Cardiac fibroblast (primary cell): Measurements from ENCODE around the gene PAF1.

Source experiments
- DNase-seq, 2 donors: peaks; one replicate each; pipeline versions ENCODE4 v3.0.0 to v3.0.0-alpha.2; 2010; ENCODE audit warnings: low read depth in 2 of 2
- H3K4me3 ChIP-seq, 2 donors: replicated peaks in 1 of 2; 1 replicate in 1 of 2; 2 replicates in 1 of 2; pipeline ENCODE4 v1.5.1; 2011; ENCODE audit warnings: low read depth in 2 of 2, low read length in 2 of 2, mild to moderate bottlenecking in 2 of 2, moderate library complexity in 1 of 2
- CTCF ChIP-seq: IDR thresholded peaks from one replicate; pipeline ENCODE4 v1.5.1; 2011; ENCODE audit warnings: low read depth, mild to moderate bottlenecking, low read length, inconsistent platforms

The PAF1 gene

GRCh38 chr19:39362682-39363657, 27.9 kb downstream of the PAF1 start:
- peak; percentile 68 to 70 for DNase-seq
- TF ChIP-seq CTCF = no peak
- H3K4me3 ChIP-seq = no peak overlapping the region

GRCh38 chr19:39360599-39360998, 30.3 kb downstream of the PAF1 start:
- DNase-seq = no peak
- no peak overlapping the region for H3K4me3 ChIP-seq
- TF ChIP-seq CTCF = no peak

DNA sequence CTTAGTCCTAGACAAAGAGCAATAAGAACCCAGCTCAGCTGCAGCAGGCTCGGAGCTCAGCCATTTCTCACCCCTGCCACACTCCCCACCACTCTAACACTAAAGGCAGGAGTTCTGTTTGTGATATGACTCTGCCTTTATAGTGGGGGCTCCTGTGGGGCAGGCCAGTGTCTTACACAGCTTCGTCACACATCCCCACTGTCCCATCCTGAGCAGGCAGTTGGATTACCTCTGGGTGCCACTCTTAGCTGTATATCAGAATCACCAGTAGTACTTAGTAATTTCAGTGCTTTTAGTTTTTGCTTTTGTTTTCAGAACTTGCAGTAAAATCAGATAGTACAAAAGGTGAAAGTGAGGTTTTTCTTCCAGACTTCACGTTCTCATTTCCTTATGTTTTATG, 31.9 kb downstream of the PAF1 start:
- TF ChIP-seq CTCF = no peak
- no peak overlapping the region for H3K4me3 ChIP-seq
- DNase-seq = no peak

- DNase-seq = no peak
- TF ChIP-seq CTCF = no peak
- no peak overlapping the region for H3K4me3 ChIP-seq
Observed at GRCh38 chr19:39356647-39357046, 34.3 kb downstream of the PAF1 start.

DNA sequence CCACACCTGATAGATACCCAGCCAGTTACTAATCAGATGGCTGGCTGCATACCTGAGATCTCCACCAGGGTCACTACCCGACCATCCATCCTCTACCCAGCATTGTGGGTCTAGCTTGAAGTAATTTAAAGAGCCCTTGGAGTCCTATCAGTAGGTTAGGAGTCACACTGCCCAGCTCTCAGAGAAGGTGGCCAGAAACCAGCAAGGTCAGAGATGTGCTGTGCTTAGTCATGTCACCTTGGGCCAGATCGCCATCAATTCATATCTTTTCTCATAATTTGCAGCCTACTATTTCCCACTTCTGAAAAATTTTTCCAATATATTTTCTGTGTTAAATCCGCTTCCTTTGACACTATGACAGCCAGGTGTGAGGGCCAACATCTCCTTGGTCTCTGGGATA, 34.8 kb downstream of the PAF1 start:
- no peak for DNase-seq
- no peak overlapping the region for H3K4me3 ChIP-seq
- TF ChIP-seq CTCF = no peak

DNA sequence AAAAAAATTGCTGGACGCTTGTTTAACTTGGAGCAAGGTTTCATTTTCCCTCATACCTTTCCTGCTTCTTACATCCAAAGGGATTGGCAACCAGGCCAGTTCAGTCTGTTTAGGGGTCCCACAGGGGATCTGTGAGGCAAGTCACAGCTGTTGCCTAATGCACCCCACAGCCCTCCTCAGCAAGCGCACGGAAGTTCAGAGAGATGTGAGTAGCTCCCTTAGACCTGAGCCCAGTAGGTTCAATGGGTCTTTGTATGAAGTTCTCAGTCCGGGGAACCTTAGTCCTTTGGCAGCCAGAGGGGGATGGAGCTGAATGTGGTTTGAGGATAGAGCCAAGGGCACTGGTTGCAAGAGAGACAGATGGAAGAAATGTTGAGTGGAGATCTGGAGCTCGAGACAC, 35.7 kb downstream of the PAF1 start:
- TF ChIP-seq CTCF = no peak
- no peak overlapping the region for H3K4me3 ChIP-seq
- DNase-seq = no peak
